GM12891 (cell line): ENCODE data around the gene DNAJC30.

Experiments used
- PAX5 ChIP-seq: IDR thresholded peaks from 2 replicates; pipeline ENCODE4 v1.6.1; 2011; ENCODE audit warnings: low read length, moderate library complexity, mild to moderate bottlenecking; ENCODE audit not compliant: insufficient read depth, severe bottlenecking
- POLR2A ChIP-seq: IDR thresholded peaks from 2 replicates; pipeline ENCODE4 v1.6.1; 2011; ENCODE audit warnings: low read depth, low read length, control low read depth
- POLR2AphosphoS5 ChIP-seq: IDR thresholded peaks from 2 replicates; pipeline ENCODE4 v1.6.1; 2011; ENCODE audit warnings: low read depth, low read length, control low read depth
- POU2F2 ChIP-seq: IDR thresholded peaks from 2 replicates; pipeline ENCODE4 v1.6.1; 2011; ENCODE audit warnings: low read depth, mild to moderate bottlenecking, control low read depth, low read length, moderate library complexity
- SPI1 ChIP-seq: IDR thresholded peaks from 2 replicates; pipeline ENCODE4 v1.6.1; 2011; ENCODE audit warnings: low read depth, low read length, control low read depth
- TAF1 ChIP-seq: IDR thresholded peaks from 2 replicates; pipeline ENCODE4 v1.6.1; 2011; ENCODE audit warnings: low read depth, low read length, control low read depth

GRCh38 chr7:73683788-73684693 lies 788 bp upstream of the DNAJC30 start:
- no peak for TF ChIP-seq POLR2A
- TF ChIP-seq POLR2AphosphoS5: no peak
- no peak for TF ChIP-seq TAF1
- no peak for TF ChIP-seq SPI1
- TF ChIP-seq POU2F2: no peak
- no peak for TF ChIP-seq PAX5
